Neural cell (in vitro differentiated cells): ENCODE measurements around the gene SLC1A2. TPM values are rescaled to one million over a fixed set of nuclear protein-coding genes. Genes with fewer than 3 reads are reported as not detected.
A peak's percentile ranks its signal among the peaks of the same experiment; 100 is the strongest.

Experiments used
- H2AFZ ChIP-seq: fragments of 200-600, 300-800 bp; sonication (generic), shearing (Covaris generic); 2 replicates; pipeline ENCODE4 v1.6.0; 2014; ENCODE audit warnings: low read depth, mild to moderate bottlenecking, antibody characterized with exemption, low read length, moderate library complexity
- H3F3A ChIP-seq: fragments of 200-600 bp; shearing (Covaris generic); 2 replicates; pipeline ENCODE4 v1.6.1; 2016; ENCODE audit warnings: mild to moderate bottlenecking, moderate library complexity, mixed read lengths, antibody characterized with exemption, low read length; ENCODE audit not compliant: insufficient read depth, poor library complexity, severe bottlenecking
- H3K27ac ChIP-seq: fragments of 200-600, 300-800 bp; sonication (generic), shearing (Covaris generic); 2 replicates; pipeline ENCODE4 v1.5.1; 2014; ENCODE audit warnings: mild to moderate bottlenecking, low read length, moderate library complexity
- H3K27me3 ChIP-seq: fragments of 300-800, 200-600 bp; sonication (generic), shearing (Covaris generic); 2 replicates; pipeline ENCODE4 v1.6.0; 2014; ENCODE audit warnings: mild to moderate bottlenecking, low read depth, low read length, moderate library complexity; ENCODE audit not compliant: insufficient read depth
- H3K36me3 ChIP-seq: fragments of 300-800, 200-600 bp; sonication (generic), shearing (Covaris generic); 2 replicates; pipeline ENCODE4 v1.5.1; 2014; ENCODE audit warnings: mild to moderate bottlenecking, antibody characterized with exemption, low read length, moderate library complexity; ENCODE audit not compliant: insufficient read depth
- H3K4me2 ChIP-seq: fragments of 300-800, 200-600 bp; sonication (generic), shearing (Covaris generic); 2 replicates; pipeline ENCODE4 v1.6.0; 2014; ENCODE audit warnings: mild to moderate bottlenecking, low read length
- H3K4me3 ChIP-seq: fragments of 300-800, 200-600 bp; sonication (generic), shearing (Covaris generic); 2 replicates; pipeline ENCODE4 v1.5.1; 2014; ENCODE audit warnings: mild to moderate bottlenecking, low read length, moderate library complexity
- H3K79me2 ChIP-seq: fragments of 200-600 bp; shearing (Covaris generic); replicated peaks from 2 replicates; pipeline ENCODE4 v1.6.0; 2014; ENCODE audit warnings: mild to moderate bottlenecking, low read length, moderate library complexity; ENCODE audit not compliant: insufficient read depth
- H3K9ac ChIP-seq: fragments of 300-800, 200-600 bp; sonication (generic), shearing (Covaris generic); 2 replicates; pipeline ENCODE4 v1.6.1; 2016; ENCODE audit warnings: mild to moderate bottlenecking, low read length, mixed read lengths
- H3K9me2 ChIP-seq: fragments of 200-600 bp; shearing (Covaris generic); 2 replicates; pipeline ENCODE4 v1.6.1; 2016; ENCODE audit warnings: mild to moderate bottlenecking, low read length, mixed read lengths; ENCODE audit not compliant: insufficient read depth
- H3K9me3 ChIP-seq: fragments of 200-600, 300-800 bp; sonication (generic), shearing (Covaris generic); 2 replicates; pipeline ENCODE4 v1.6.1; 2016; ENCODE audit warnings: mild to moderate bottlenecking, mixed run types, low read length, moderate library complexity, mixed read lengths
- H4K20me1 ChIP-seq: fragments of 200-600 bp; shearing (Covaris generic); 2 replicates; pipeline ENCODE4 v1.6.1; 2016; ENCODE audit warnings: mild to moderate bottlenecking, mixed run types; ENCODE audit not compliant: insufficient read depth
- CTCF ChIP-seq: fragments of 450-650 bp; IDR thresholded peaks from 2 replicates; pipeline ENCODE4 v1.5.1; 2014; ENCODE audit warnings: antibody characterized with exemption, mild to moderate bottlenecking, moderate library complexity; ENCODE audit not compliant: poor library complexity, severe bottlenecking
- EP300 ChIP-seq: fragments of 450-650 bp; conservative IDR thresholded peaks from 2 replicates; pipeline ENCODE4 v1.6.1; 2014; ENCODE audit warnings: antibody characterized with exemption, mild to moderate bottlenecking, moderate library complexity; ENCODE audit not compliant: poor library complexity, severe bottlenecking
- EZH2 ChIP-seq: fragments of 200-600, 300-800 bp; shearing (Covaris generic), sonication (generic); IDR thresholded peaks from 2 replicates; pipeline ENCODE4 v1.6.1; 2014; ENCODE audit warnings: antibody characterized with exemption, low read length, borderline replicate concordance, mild to moderate bottlenecking; ENCODE audit not compliant: insufficient read depth, poor library complexity, severe bottlenecking
- MXI1 ChIP-seq: fragments of 450-650 bp; conservative IDR thresholded peaks from 2 replicates; pipeline ENCODE4 v1.6.1; 2014; ENCODE audit warnings: antibody characterized with exemption, mild to moderate bottlenecking; ENCODE audit not compliant: poor library complexity, severe bottlenecking
- POLR2AphosphoS5 ChIP-seq: IDR thresholded peaks from 2 replicates; pipeline ENCODE4 v1.6.1; 2012
- RAD21 ChIP-seq: fragments of 450-650 bp; conservative IDR thresholded peaks from 2 replicates; pipeline ENCODE4 v1.6.1; 2014; ENCODE audit warnings: antibody characterized with exemption, mild to moderate bottlenecking, moderate library complexity
- REST ChIP-seq: IDR thresholded peaks from 2 replicates; pipeline ENCODE4 v1.6.1; 2012; ENCODE audit warnings: borderline replicate concordance
- SMC3 ChIP-seq: fragments of 450-650 bp; conservative IDR thresholded peaks from 2 replicates; pipeline ENCODE4 v1.6.1; 2014; ENCODE audit warnings: antibody characterized with exemption, mild to moderate bottlenecking, moderate library complexity; ENCODE audit not compliant: poor library complexity
- TAF1 ChIP-seq: IDR thresholded peaks from 2 replicates; pipeline ENCODE4 v1.6.1; 2012; ENCODE audit warnings: low read depth
- polyA plus RNA-seq: library from polyadenylated mRNA; depleted of rRNA; stranded (reverse); fragments of >200 nt; gene quantifications from 2 replicates; pipeline ENCODE4 v1.2.3, GENCODE V29; 2014

Gene SLC1A2
- polyA plus RNA-seq, 1 donor from 2014 or later = 134 TPM

- Histone ChIP-seq H4K20me1 (no peaks in the 10 kb centered on the region), H3K27ac (no peak overlapping the region), H3K9me3 (no peaks in the 10 kb centered on the region), H3K9ac (no peak overlapping the region), H3F3A (no peaks in the 10 kb centered on the region), H3K9me2 (no peaks in the 10 kb centered on the region), H3K36me3 (no peaks in the 10 kb centered on the region), H2AFZ (no peak overlapping the region), H3K4me3 (no peak overlapping the region), H3K4me2 (no peak overlapping the region), H3K79me2 (no peaks in the 10 kb centered on the region), H3K27me3 (no peaks in the 10 kb centered on the region)
- TF ChIP-seq SMC3 = no peak
- TF ChIP-seq POLR2AphosphoS5 = peak; percentile 24
Observed at GRCh38 chr11:35334385-35335090, 84.8 kb downstream of the SLC1A2 start.

- Histone ChIP-seq H3K27ac (no peak overlapping the region), H3K4me3 (no peak overlapping the region)
Observed at GRCh38 chr11:35332524-35332923, 86.8 kb downstream of the SLC1A2 start.

More at GRCh38 chr11:35332524-35332923, 86.8 kb downstream of the SLC1A2 start:
- Histone ChIP-seq H3K9ac (no peak overlapping the region), H2AFZ (no peak overlapping the region), H3K36me3 (no peaks in the 10 kb centered on the region), H3K9me3 (no peaks in the 10 kb centered on the region), H3K79me2 (peaks cover 4% of the 10 kb centered on the region), H3K4me2 (no peak overlapping the region), H3K9me2 (no peaks in the 10 kb centered on the region), H3F3A (no peaks in the 10 kb centered on the region), H3K27me3 (no peaks in the 10 kb centered on the region), H4K20me1 (no peaks in the 10 kb centered on the region)
- TF ChIP-seq EZH2 (no peak), CTCF (no peak), MXI1 (no peak), TAF1 (no peak), SMC3 (no peak), POLR2AphosphoS5 (no peak), RAD21 (no peak), EP300 (no peak), REST (no peak)
